ENCODE results near the gene SLAMF7. TPM values are rescaled to one million over a fixed set of nuclear protein-coding genes. Genes with fewer than 3 reads are reported as not detected.
"Not testable (repeated sequence)": the region's sequence is repeated elsewhere in the genome, so short reads cannot be mapped to it uniquely, and the experiment has no call there.

The SLAMF7 gene
- total and polyA plus RNA-seq, 2 of the 8 experiments (the other 6 are each of a cell fraction or from before 2014, with no cell fraction given), result not detected

DNA sequence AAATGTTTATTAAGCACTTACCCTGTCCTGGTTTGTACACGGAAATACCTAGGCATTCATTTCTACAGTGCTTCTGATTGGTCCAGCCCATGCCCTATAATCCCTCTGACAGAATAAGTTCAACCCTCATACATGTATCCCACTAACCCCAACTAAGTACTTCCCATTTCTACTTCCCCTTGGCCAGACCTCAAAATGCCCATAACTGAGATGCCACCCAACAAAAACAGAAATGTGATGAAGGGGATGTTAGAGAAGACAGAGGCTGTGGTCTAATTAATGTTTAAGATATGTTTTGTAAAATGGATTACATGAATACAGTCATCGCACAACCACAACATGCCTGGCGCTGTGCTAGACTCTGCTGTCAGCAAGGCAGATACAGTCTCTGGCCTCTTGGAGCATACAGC, 33.8 kb upstream of the SLAMF7 start:
- H3K36me3 ChIP-seq (ENCODE audit: control insufficient read depth in 2 of 4, insufficient read depth in 4 of 4, low read length in 3 of 4); H3K9me3 ChIP-seq (ENCODE audit: insufficient read depth in 2 of 2, low read depth in 1 of 2, low read length in 1 of 2); H3K9ac ChIP-seq (replicated peaks in 1 of 4; ENCODE audit: extremely low read depth in 1 of 4, low read depth in 3 of 4, low read length in 3 of 4); H2BK120ac ChIP-seq (replicated peaks; ENCODE audit: low read depth, low read length); H2BK5ac ChIP-seq (ENCODE audit: low read depth, low read length); H2BK20ac ChIP-seq (ENCODE audit: low read length); H4K8ac ChIP-seq (ENCODE audit: extremely low read depth, insufficient read depth, low read length); H3K4ac ChIP-seq (replicated peaks; ENCODE audit: insufficient read length, low read depth, low read length); H3K18ac ChIP-seq (ENCODE audit: extremely low read depth, low read length); H2BK12ac ChIP-seq (ENCODE audit: low read depth, low read length); DNase-seq (ENCODE audit: low read depth in 1 of 2, low spot score in 2 of 2); FAIRE-seq; H3K4me2 ChIP-seq (ENCODE audit: insufficient read depth in 1 of 2, low read depth in 2 of 2, low read length in 2 of 2); H4K5ac ChIP-seq (ENCODE audit: insufficient read length, low read depth, low read length); H4K91ac ChIP-seq (replicated peaks; ENCODE audit: insufficient read length, low read length); H3K27ac ChIP-seq (ENCODE audit: low read depth, low read length); POLR2A ChIA-PET (ENCODE audit: partially characterized antibody); H3K23me2 ChIP-seq (ENCODE audit: low read depth, low read length); H2BK15ac ChIP-seq (ENCODE audit: low read length); H3K27me3 ChIP-seq (replicated peaks in 1 of 4; ENCODE audit: control insufficient read depth in 3 of 4, extremely low read depth in 1 of 4, insufficient read depth in 3 of 4, low read length in 3 of 4); H3K23ac ChIP-seq (ENCODE audit: insufficient read length); H3K14ac ChIP-seq (ENCODE audit: insufficient read length); H2AFZ ChIP-seq (ENCODE audit: low read length); H3K4me1 ChIP-seq (replicated peaks in 1 of 4; ENCODE audit: control insufficient read depth in 3 of 4, insufficient read depth in 4 of 4, low read length in 3 of 4); H3K56ac ChIP-seq (replicated peaks; ENCODE audit: insufficient read length, low read depth, low read length); H3K79me2 ChIP-seq (ENCODE audit: control insufficient read depth in 1 of 2, insufficient read depth in 2 of 2, low read length in 2 of 2); H3K4me3 ChIP-seq (ENCODE audit: extremely low read depth in 1 of 4, insufficient read depth in 2 of 4, low read depth in 3 of 4, low read length in 4 of 4); H4K20me1 ChIP-seq (replicated peaks in 1 of 2; ENCODE audit: control insufficient read depth in 1 of 2, insufficient read depth in 2 of 2, low read length in 2 of 2); H2AK5ac ChIP-seq (ENCODE audit: low read depth, low read length); H3K79me1 ChIP-seq (ENCODE audit: low read depth, low read length): not testable (repeated sequence)
- WGBS, 2 experiments (ENCODE audit: extremely low coverage in 1 of 2, insufficient coverage in 1 of 2, insufficient read length in 1 of 2, insufficient replicate concordance in 2 of 2, low coverage in 1 of 2, low lambda C conversion rate in 2 of 2, missing lambda C conversion rate in 1 of 2), result 95% methylated on average over 3 of the region's 3 CpGs; no CpG with 5 or more reads in 1 of the 2 experiments
- CTCF ChIA-PET (ENCODE audit: partially characterized antibody), result interaction anchor here (1.2 to 1.9 kb wide), 2 partner anchors 72 to 130 kb away, joined by 3 to 5 read pairs; no protein-coding TSS in a partner anchor

Measured in H1 (cell line).